GM10266 (cell line): ENCODE data around the gene SMIM9.
"Not testable (repeated sequence)": the region's sequence is repeated elsewhere in the genome, so short reads cannot be mapped to it uniquely, and the experiment has no call there.

Source experiments
- DNase-seq: peaks from one replicate; pipeline ENCODE4 v3.0.0; 2012; ENCODE audit errors: extremely low spot score
- TF ChIP-seq, protein P1 (sequence below): IDR thresholded peaks from 2 replicates; pipeline ENCODE4 v1.5.1; 2012; ENCODE audit warnings: mild to moderate bottlenecking, low read depth; ENCODE audit not compliant: control insufficient read depth, insufficient read depth; ENCODE audit errors: missing control alignments

Gene SMIM9

DNA sequence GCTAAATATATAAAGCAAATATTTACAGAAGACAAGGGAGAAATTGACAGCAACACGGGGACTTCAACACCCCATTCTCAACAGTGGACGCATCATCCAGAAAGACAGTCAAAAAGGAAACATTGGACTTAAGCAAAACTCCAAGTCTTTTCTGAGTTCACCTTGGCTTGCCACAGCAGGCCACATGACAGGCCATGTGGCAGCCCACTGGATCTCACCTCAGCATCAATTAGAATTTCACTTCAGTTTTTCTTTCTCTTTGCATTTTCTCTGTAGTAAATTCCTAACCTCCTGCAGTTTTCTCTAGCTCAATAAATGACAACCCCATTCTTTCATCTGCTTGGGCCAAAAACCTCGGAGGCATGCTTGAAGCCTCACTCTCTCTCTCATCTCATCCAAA lies 12.4 kb downstream of the SMIM9 start:
- DNase-seq = no peak
- TF ChIP-seq, protein P1, sequence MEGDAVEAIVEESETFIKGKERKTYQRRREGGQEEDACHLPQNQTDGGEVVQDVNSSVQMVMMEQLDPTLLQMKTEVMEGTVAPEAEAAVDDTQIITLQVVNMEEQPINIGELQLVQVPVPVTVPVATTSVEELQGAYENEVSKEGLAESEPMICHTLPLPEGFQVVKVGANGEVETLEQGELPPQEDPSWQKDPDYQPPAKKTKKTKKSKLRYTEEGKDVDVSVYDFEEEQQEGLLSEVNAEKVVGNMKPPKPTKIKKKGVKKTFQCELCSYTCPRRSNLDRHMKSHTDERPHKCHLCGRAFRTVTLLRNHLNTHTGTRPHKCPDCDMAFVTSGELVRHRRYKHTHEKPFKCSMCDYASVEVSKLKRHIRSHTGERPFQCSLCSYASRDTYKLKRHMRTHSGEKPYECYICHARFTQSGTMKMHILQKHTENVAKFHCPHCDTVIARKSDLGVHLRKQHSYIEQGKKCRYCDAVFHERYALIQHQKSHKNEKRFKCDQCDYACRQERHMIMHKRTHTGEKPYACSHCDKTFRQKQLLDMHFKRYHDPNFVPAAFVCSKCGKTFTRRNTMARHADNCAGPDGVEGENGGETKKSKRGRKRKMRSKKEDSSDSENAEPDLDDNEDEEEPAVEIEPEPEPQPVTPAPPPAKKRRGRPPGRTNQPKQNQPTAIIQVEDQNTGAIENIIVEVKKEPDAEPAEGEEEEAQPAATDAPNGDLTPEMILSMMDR = no peak

DNA sequence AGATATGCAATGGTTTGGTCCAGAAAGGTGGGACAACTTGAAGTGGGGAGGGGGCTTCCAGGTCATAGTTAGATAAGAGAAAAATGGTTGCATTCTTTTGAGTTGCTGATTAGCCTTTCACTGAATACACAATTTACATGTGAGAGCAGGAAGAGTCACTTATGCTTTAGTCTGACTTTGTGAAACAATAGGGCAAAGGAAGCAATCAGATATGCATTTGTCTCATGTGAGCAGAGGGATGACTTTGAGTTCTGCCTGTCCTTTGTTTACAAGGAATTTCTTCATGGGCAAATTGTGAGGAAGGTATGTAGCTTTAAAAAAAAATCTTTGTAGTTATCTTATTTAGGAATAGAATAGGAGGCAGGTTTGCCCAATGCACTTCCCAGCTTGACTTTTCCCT lies 12.9 kb downstream of the SMIM9 start:
- TF ChIP-seq, protein P1 = no peak
- no peak for DNase-seq

DNA sequence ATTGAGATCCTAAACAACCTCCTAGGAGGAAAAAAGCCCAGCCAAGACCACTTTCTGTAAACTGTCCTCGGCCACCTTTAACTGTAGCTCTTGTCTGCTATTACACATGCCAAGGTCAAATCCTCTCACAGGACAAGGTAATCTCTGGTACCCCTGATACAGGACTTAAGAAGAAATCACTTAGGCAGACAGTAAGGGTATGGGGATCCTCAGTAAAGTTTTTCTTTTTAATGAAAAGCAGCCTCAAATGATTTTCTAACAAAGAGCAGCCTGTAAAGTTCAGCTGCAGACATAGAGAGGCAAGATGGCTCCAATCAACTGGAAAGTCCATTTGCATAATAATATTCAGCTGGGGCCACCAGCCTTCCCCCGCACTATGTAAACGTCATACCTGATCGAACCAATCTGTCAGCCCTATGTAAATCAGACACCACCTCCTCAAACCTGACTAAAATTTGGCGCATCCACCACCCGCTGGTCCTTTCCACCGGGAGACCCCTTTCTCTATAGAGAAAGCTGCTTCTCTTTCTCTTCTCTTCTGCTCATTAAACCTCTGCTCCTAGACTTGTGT lies 14.6 kb downstream of the SMIM9 start:
- no peak for DNase-seq
- TF ChIP-seq, protein P1 = no peak

DNA sequence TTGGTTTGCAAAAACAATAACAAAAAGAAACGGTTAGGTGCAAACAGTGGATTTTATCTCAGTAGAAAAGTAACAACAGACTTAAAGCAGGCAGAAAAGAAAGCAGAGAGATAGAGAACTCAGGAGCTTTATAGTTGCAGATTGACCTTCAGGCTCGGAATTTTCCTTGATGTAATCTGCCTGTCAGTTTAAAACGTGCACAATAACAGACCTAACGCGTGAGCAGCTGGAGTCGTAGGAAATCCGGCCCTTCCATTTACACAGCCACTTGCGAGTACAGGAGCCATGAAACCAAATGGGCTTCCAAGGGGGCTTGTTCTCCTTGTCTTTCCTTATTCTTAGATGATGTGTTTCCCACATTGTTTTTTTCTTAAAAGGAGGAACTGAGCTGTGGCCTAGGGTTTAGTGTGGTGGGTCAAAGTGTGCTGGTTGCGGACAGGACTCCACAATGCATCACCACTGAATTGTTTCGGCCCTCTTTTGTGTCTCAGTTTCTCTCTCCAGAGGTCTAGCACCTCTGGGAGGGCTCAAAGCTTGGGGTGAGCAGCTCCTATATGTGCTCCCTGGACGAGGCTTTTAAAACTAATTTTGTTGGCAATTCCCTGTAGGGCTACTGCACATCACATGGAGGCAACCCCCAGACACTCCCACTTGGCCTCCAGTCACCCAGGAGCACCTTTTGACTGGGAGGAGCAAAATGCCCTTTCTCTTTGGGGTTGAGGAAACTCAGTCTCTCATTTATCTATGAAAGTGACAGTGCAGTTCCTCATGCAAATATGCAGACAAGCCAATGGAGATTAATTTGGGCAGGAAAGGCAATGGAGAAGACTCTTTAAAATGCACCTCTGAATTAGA lies 15.3 kb downstream of the SMIM9 start:
- TF ChIP-seq, protein P1 = no peak
- DNase-seq = no peak

DNA sequence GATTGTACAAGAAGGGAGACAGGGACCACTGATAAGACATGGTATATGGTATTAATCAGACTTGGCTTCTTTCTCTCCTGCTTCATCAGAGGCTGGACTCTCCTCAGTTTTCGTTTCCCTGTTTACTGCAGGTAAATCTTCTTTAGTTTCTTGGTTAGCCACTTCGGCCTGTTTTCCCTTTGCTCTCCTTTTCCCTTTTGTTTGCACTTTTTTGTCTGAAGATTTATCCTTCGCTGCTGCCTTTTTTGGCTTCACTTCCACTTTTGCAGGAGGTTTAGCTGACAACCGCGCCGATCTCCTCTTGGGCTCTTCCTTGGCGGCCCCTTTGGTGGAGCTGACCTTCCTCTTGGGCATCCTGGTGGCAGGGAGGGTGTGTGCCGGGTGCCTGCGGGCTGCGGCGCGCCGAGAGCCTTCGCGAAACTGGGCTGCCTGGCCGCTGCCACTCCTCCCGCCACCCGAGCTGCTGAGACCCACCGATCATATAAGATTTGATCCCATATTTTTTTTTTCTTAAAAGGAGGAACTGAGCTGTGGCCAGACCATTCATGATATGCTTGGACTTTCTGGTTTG lies 17.3 kb downstream of the SMIM9 start:
- DNase-seq = not testable (repeated sequence)

DNA sequence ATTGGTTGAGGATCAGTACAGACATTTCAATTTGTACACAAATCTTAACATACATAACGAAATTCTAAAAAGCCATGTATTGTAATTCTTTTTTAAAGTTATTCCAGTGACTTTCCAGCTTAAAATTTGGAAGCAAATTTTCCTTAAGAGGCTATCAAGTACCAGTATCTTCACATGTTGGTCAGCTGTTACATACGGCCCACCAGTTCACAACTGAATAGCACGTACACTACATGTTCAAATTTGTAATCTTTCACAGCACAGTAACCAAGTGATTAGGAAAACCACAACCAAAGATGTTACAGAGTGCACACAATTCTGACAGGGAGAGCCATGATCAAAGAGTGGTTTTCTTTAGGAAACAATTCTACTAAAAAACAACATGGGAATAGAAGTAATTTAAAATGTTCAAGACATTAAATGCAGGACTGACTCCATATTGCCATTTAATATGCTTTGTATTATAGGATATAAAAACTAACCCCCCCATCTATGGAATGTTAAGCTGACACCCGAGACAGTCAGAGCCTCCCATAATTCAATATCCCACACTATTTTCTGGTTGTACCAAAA lies 18.1 kb downstream of the SMIM9 start:
- not testable (repeated sequence) for DNase-seq

DNA sequence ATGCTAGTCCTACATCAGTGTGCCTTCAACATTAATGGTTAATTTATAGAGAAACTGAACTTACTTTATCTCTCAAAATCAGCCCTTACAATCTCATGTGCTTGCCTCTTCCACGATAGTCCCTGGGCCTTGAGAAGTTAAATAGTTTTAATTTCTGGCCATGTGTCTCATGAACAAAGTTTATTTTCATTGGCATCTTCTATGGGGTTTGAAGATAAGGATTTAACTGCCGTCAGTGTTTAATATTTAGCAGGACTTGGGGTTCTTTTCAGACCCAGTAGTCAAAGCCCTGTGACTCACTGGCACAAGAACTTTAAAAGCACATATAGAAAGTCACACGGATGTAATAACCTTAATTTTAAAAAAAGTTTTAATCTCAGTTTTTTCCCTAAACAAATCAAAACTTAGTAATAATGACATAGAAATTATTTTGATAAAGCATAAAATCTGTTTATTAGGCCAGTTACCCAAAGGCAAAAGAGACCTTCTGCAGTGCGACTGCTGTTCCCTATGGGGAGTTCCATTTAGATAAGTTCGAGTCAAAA lies 19.1 kb downstream of the SMIM9 start:
- TF ChIP-seq, protein P1 = no peak

DNA sequence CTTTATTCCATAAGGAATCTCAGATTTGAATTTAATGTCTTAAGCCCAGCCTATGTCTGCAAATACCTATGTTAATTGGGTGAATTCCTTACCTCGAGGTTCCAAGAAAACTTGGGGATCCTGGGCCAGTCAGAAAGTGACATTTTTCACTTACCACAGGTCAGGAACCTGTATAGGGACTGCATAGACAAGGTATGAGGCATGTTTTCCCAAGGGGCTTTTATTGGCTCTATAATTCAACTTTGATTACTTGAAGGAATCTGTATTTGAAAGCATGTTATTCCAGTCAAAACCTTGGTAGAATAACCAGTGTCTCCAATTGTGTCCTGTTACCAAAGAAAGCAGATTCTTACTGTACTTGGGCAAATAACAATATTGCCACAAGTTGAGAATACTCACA lies 20.7 kb downstream of the SMIM9 start:
- no peak for DNase-seq
- TF ChIP-seq, protein P1 = no peak

More for the DNA sequence above, 19.1 kb downstream of the SMIM9 start:
- DNase-seq = no peak
